PC-3 (cell line): ENCODE measurements around the gene CCDC183.

ENCODE experiments used
- EZH2 ChIP-seq: fragments of 300-600 bp; sonication (generic); IDR thresholded peaks from one replicate; pipeline ENCODE4 v1.6.1; 2017; ENCODE audit warnings: antibody characterized with exemption, mild to moderate bottlenecking, low read length; ENCODE audit not compliant: unreplicated experiment
- EZH2phosphoT487 ChIP-seq: fragments of 300-600 bp; sonication (generic); IDR thresholded peaks from 2 replicates; pipeline ENCODE4 v1.6.1; 2018; ENCODE audit warnings: mild to moderate bottlenecking, antibody characterized with exemption, low read length, borderline replicate concordance
- TF ChIP-seq, protein P1 (sequence below): fragments of 300-600 bp; sonication (generic); conservative IDR thresholded peaks from 2 replicates; pipeline ENCODE4 v1.5.1; 2017; ENCODE audit warnings: antibody characterized with exemption, low read depth, mild to moderate bottlenecking, low read length

DNA sequence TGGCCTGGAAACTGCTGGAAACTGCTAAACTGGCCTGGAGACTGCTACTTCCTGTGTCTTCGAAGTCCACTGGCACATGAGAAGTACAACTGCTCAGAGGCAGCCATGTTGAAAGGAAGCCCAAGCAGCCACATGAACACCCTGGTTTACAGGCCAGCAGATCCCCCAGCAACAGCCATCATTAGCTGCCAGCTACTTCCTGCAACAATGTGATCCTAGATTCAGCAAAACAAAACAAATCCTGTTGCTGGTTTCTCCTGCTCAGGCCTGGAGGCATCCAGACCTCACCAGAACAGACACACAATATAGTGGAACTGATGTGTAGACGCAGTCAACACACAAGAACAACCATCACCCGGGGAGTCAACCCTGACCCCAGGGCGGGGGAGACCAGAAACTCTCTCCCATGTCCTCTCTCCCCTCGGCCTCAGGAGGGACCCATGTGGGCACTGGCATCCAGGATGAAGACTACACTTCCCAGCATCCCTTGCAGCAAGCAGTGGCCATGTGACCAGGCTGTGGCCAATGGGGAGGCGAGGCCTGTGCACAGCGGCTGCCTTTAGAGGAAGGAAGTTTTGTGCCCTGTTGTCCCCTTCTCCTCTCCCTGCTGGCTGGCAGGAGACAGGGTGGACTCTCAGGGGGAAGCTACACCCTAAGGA lies 22.6 kb upstream of the CCDC183 start:
- TF ChIP-seq EZH2phosphoT487, result no peak
- TF ChIP-seq EZH2, result no peak
- TF ChIP-seq, protein P1, sequence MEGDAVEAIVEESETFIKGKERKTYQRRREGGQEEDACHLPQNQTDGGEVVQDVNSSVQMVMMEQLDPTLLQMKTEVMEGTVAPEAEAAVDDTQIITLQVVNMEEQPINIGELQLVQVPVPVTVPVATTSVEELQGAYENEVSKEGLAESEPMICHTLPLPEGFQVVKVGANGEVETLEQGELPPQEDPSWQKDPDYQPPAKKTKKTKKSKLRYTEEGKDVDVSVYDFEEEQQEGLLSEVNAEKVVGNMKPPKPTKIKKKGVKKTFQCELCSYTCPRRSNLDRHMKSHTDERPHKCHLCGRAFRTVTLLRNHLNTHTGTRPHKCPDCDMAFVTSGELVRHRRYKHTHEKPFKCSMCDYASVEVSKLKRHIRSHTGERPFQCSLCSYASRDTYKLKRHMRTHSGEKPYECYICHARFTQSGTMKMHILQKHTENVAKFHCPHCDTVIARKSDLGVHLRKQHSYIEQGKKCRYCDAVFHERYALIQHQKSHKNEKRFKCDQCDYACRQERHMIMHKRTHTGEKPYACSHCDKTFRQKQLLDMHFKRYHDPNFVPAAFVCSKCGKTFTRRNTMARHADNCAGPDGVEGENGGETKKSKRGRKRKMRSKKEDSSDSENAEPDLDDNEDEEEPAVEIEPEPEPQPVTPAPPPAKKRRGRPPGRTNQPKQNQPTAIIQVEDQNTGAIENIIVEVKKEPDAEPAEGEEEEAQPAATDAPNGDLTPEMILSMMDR, result no peak
